Tibial artery (tissue), 4 donors: ENCODE measurements around the gene RAPGEF3.

Experiments used
- DNase-seq, 2 donors: peaks; one replicate each; pipeline ENCODE4 v3.0.0-alpha.2; 2019
- H3K27ac ChIP-seq, 2 donors: fragments of 200-600 bp; sonication (generic) in 1 of 2; 1 replicate in 1 of 2; 2 replicates in 1 of 2; pipeline ENCODE4 v1.5.1; 2018 to 2019; ENCODE audit warnings: mild to moderate bottlenecking in 1 of 2
- H3K27me3 ChIP-seq, 2 donors: fragments of 200-600 bp; sonication (generic) in 1 of 2; one replicate each; pipeline versions ENCODE4 v1.5.1 to v1.6.0; 2016 to 2019
- H3K36me3 ChIP-seq, 3 donors: fragments of 200-600 bp; sonication (generic) in 2 of 3; one replicate each; pipeline ENCODE4 v1.5.1; 2016 to 2019; ENCODE audit warnings: mild to moderate bottlenecking in 2 of 3
- H3K4me1 ChIP-seq, 4 donors: fragments of 200-600 bp; sonication (generic) in 2 of 4; 1 replicate in 3 of 4; 2 replicates in 1 of 4; pipeline ENCODE4 v1.5.1; 2016 to 2019
- H3K4me3 ChIP-seq, 2 donors: fragments of 200-600 bp; sonication (generic) in 1 of 2; 1 replicate in 1 of 2; 2 replicates in 1 of 2; pipeline ENCODE4 v1.5.1; 2018 to 2019; ENCODE audit warnings: mild to moderate bottlenecking in 2 of 2
- H3K9me3 ChIP-seq, 3 donors: fragments of 200-600 bp; sonication (generic) in 1 of 3; one replicate each; pipeline ENCODE4 v1.5.1; 2016 to 2019
- CTCF ChIP-seq, 2 experiments: fragments of 200-600 bp in 1 of 2; fragments of 450-650 bp in 1 of 2; IDR thresholded peaks; one replicate each; pipeline ENCODE4 v1.5.1; 2017 to 2019; ENCODE audit warnings: antibody characterized with exemption in 2 of 2, mild to moderate bottlenecking in 1 of 2, moderate library complexity in 1 of 2
- intact Hi-C: fragments of 100-400 bp; cut with DNase I; formaldehyde crosslinking; loops from one replicate; pipeline ENCODE4 v1.15.0; 2023; ENCODE audit warnings: low total_unique reads

RAPGEF3 gene

GRCh38 chr12:47770086-47770726 is 11.5 kb upstream of the RAPGEF3 start:
- no peak for DNase-seq
- TF ChIP-seq CTCF (IDR thresholded peaks at IDR 0.05): no peak
- H3K36me3 ChIP-seq: no peaks in the 10 kb centered on the region
- no peak overlapping the region for H3K4me3 ChIP-seq
- H3K27ac ChIP-seq: peak overlapping the region in 1 of 2 donors; percentile 46
- H3K27me3 ChIP-seq: no peaks in the 10 kb centered on the region
- peaks cover 0 to 42% (median 22%) of the 10 kb centered on the region in 4 donors for H3K4me1 ChIP-seq
- intact Hi-C loops: loop anchor here (5.0 kb wide), 1 partner anchor 53 kb away; no protein-coding TSS in a partner anchor
- no peaks in the 10 kb centered on the region for H3K9me3 ChIP-seq

- no peaks in the 10 kb centered on the region for H3K36me3 ChIP-seq
- H3K9me3 ChIP-seq: no peaks in the 10 kb centered on the region
- peaks cover 0 to 35% (median 15%) of the 10 kb centered on the region in 4 donors for H3K4me1 ChIP-seq
- intact Hi-C loops: loop anchor here (5.0 kb wide), 1 partner anchor 52 kb away; no protein-coding TSS in a partner anchor
- H3K27ac ChIP-seq: no peak overlapping the region
- DNase-seq: no peak
- no peak for TF ChIP-seq CTCF (IDR thresholded peaks at IDR 0.05)
- H3K4me3 ChIP-seq: no peak overlapping the region
- H3K27me3 ChIP-seq: no peaks in the 10 kb centered on the region
Observed at GRCh38 chr12:47769234-47770085, 10.8 kb upstream of the RAPGEF3 start.

- H3K27ac ChIP-seq: no peak overlapping the region
- peaks cover 0 to 27% (median 8%) of the 10 kb centered on the region in 4 donors for H3K4me1 ChIP-seq
- H3K36me3 ChIP-seq: no peaks in the 10 kb centered on the region
- no peaks in the 10 kb centered on the region for H3K27me3 ChIP-seq
- H3K9me3 ChIP-seq: no peaks in the 10 kb centered on the region
- intact Hi-C loops: no loop called here
- no peak for DNase-seq
- no peak overlapping the region for H3K4me3 ChIP-seq
- no peak for TF ChIP-seq CTCF (IDR thresholded peaks at IDR 0.05)
Observed at GRCh38 chr12:47768323-47768811, 9.7 kb upstream of the RAPGEF3 start.

- intact Hi-C loops: no loop called here
- peaks cover 0 to 30% (median 5%) of the 10 kb centered on the region in 4 donors for H3K4me1 ChIP-seq
- H3K9me3 ChIP-seq: no peaks in the 10 kb centered on the region
- no peak for DNase-seq
- TF ChIP-seq CTCF (IDR thresholded peaks at IDR 0.05): peak; percentile 55 to 62
- H3K4me3 ChIP-seq: no peak overlapping the region
- no peaks in the 10 kb centered on the region for H3K36me3 ChIP-seq
- H3K27me3 ChIP-seq: no peaks in the 10 kb centered on the region
- H3K27ac ChIP-seq: no peak overlapping the region
Observed at GRCh38 chr12:47767216-47767724, 8.6 kb upstream of the RAPGEF3 start.

GRCh38 chr12:47766502-47767215 is 8.0 kb upstream of the RAPGEF3 start:
- peaks cover 0 to 28% (median 5%) of the 10 kb centered on the region in 4 donors for H3K4me1 ChIP-seq
- H3K27me3 ChIP-seq: no peaks in the 10 kb centered on the region
- intact Hi-C loops: no loop called here
- no peak overlapping the region for H3K27ac ChIP-seq
- H3K4me3 ChIP-seq: no peak overlapping the region
- TF ChIP-seq CTCF (IDR thresholded peaks at IDR 0.05): no peak
- no peaks in the 10 kb centered on the region for H3K36me3 ChIP-seq
- H3K9me3 ChIP-seq: no peaks in the 10 kb centered on the region
- no peak for DNase-seq
